ENCODE measurements around the gene TTPAL.
A peak's percentile ranks its signal among the peaks of the same experiment; 100 is the strongest.

Gene TTPAL

GRCh38 chr20:44447827-44448419 lies 27.8 kb upstream of the TTPAL start:
- TF ChIP-seq CTCF (conservative IDR thresholded peaks at IDR 0.05) = no peak
- no peak overlapping the region for H3K27ac ChIP-seq

GRCh38 chr20:44448753-44449546 lies 26.7 kb upstream of the TTPAL start:
- peak overlapping the region; percentile 74; the same call in 1 of the 2 replicates for H3K27ac ChIP-seq
- no peak for TF ChIP-seq CTCF (conservative IDR thresholded peaks at IDR 0.05)

- no peak for TF ChIP-seq CTCF (conservative IDR thresholded peaks at IDR 0.05)
- peak overlapping the region; percentile 74 for H3K27ac ChIP-seq
Observed at GRCh38 chr20:44449864-44450263, 25.8 kb upstream of the TTPAL start.

GRCh38 chr20:44450281-44450889 lies 25.3 kb upstream of the TTPAL start:
- H3K27ac ChIP-seq = peak overlapping the region; percentile 74
- TF ChIP-seq CTCF (conservative IDR thresholded peaks at IDR 0.05) = no peak

GRCh38 chr20:44450903-44451450 lies 24.7 kb upstream of the TTPAL start:
- no peak for TF ChIP-seq CTCF (conservative IDR thresholded peaks at IDR 0.05)
- H3K27ac ChIP-seq = peak overlapping the region; percentile 74

GRCh38 chr20:44454306-44454963 lies 21.2 kb upstream of the TTPAL start:
- no peak for TF ChIP-seq CTCF (conservative IDR thresholded peaks at IDR 0.05)
- H3K27ac ChIP-seq = no peak overlapping the region

- no peak overlapping the region for H3K27ac ChIP-seq
- TF ChIP-seq CTCF (conservative IDR thresholded peaks at IDR 0.05) = no peak
Observed at GRCh38 chr20:44455126-44455525, 20.5 kb upstream of the TTPAL start.
